Measurements from ENCODE around the gene LRIG1. TPM values are rescaled to one million over a fixed set of nuclear protein-coding genes. Genes with fewer than 3 reads are reported as not detected.

Gene LRIG1
- total and polyA plus RNA-seq, 3 experiments from 2014 or later, result 37.9 to 47.9 (median 38.2) TPM

GRCh38 chr3:66518126-66518525 lies 17.3 kb upstream of the LRIG1 start:
- Histone ChIP-seq H3K4me3 (ENCODE audit: low read length) (no peak overlapping the region), H3K9me3 (ENCODE audit: low read length) (no peaks in the 10 kb centered on the region), H3K27me3 (ENCODE audit: insufficient read depth, low read length, poor library complexity, severe bottlenecking) (no peaks in the 10 kb centered on the region), H3K36me3 (ENCODE audit: insufficient read depth, low read length) (no peaks in the 10 kb centered on the region), H3K4me1 (ENCODE audit: insufficient read depth, low read length) (no peaks in the 10 kb centered on the region), H3K27ac (ENCODE audit: low read depth, low read length) (no peak overlapping the region)
- no peaks in the 10 kb centered on the region for H3K36me3 Mint-ChIP-seq
- no peaks in the 10 kb centered on the region for H3K9me3 Mint-ChIP-seq
- no peak for DNase-seq
- ChIA-PET CTCF (interaction anchor here (0.7 kb wide), 1 partner anchor 19 kb away, joined by 3 read pairs; no protein-coding TSS in a partner anchor), POLR2A (no interaction called here)
- no peak overlapping the region for H3K27ac Mint-ChIP-seq
- no peaks in the 10 kb centered on the region for H3K4me1 Mint-ChIP-seq
- no peak overlapping the region for H3K4me3 Mint-ChIP-seq
- peaks cover under 1 to 2% of the 10 kb centered on the region in 2 donors for H3K27me3 Mint-ChIP-seq

GRCh38 chr3:66517241-66517640 lies 16.4 kb upstream of the LRIG1 start:
- H3K4me1 ChIP-seq (ENCODE audit: insufficient read depth, low read length), result no peaks in the 10 kb centered on the region
- DNase-seq, result no peak
- no peaks in the 10 kb centered on the region for H3K9me3 Mint-ChIP-seq
- CTCF ChIA-PET, result no interaction called here
- no peak overlapping the region for H3K27ac Mint-ChIP-seq
- H3K36me3 ChIP-seq (ENCODE audit: insufficient read depth, low read length), result no peaks in the 10 kb centered on the region
- no peaks in the 10 kb centered on the region for H3K27me3 ChIP-seq (ENCODE audit: insufficient read depth, low read length, poor library complexity, severe bottlenecking)
- no peak overlapping the region for H3K27ac ChIP-seq (ENCODE audit: low read depth, low read length)
- no peaks in the 10 kb centered on the region for H3K9me3 ChIP-seq (ENCODE audit: low read length)
- POLR2A ChIA-PET, result no interaction called here
- no peaks in the 10 kb centered on the region for H3K36me3 Mint-ChIP-seq
- H3K27me3 Mint-ChIP-seq, result peaks cover 2 to 7% of the 10 kb centered on the region in 2 donors
- H3K4me1 Mint-ChIP-seq, result no peaks in the 10 kb centered on the region
- H3K4me3 ChIP-seq (ENCODE audit: low read length), result no peak overlapping the region
- no peak overlapping the region for H3K4me3 Mint-ChIP-seq

GRCh38 chr3:66508461-66508860 lies 7.6 kb upstream of the LRIG1 start:
- Histone ChIP-seq H3K9me3 (ENCODE audit: low read length) (no peaks in the 10 kb centered on the region), H3K27ac (ENCODE audit: low read depth, low read length) (no peak overlapping the region), H3K36me3 (ENCODE audit: insufficient read depth, low read length) (no peaks in the 10 kb centered on the region), H3K4me1 (ENCODE audit: insufficient read depth, low read length) (no peaks in the 10 kb centered on the region), H3K27me3 (ENCODE audit: insufficient read depth, low read length, poor library complexity, severe bottlenecking) (no peaks in the 10 kb centered on the region), H3K4me3 (ENCODE audit: low read length) (no peak overlapping the region)
- Mint-ChIP-seq H3K4me3 (no peak overlapping the region), H3K27ac (no peak overlapping the region), H3K36me3 (no peaks in the 10 kb centered on the region), H3K4me1 (peaks cover under 1 to 12% (median 7%) of the 10 kb centered on the region in 3 donors), H3K27me3 (peaks cover 0 to 14% of the 10 kb centered on the region in 2 donors), H3K9me3 (no peaks in the 10 kb centered on the region)
- POLR2A ChIA-PET, result no interaction called here
- no peak for DNase-seq
- CTCF ChIA-PET, result no interaction called here

- H3K36me3 ChIP-seq (ENCODE audit: insufficient read depth, low read length), result no peaks in the 10 kb centered on the region
- peaks cover 4% of the 10 kb centered on the region for H3K4me1 ChIP-seq (ENCODE audit: insufficient read depth, low read length)
- H3K27me3 Mint-ChIP-seq, result peaks cover 0 to 10% of the 10 kb centered on the region in 2 donors
- no peaks in the 10 kb centered on the region for H3K9me3 Mint-ChIP-seq
- no peaks in the 10 kb centered on the region for H3K9me3 ChIP-seq (ENCODE audit: low read length)
- ChIA-PET POLR2A (no interaction called here), CTCF (no interaction called here)
- H3K27ac Mint-ChIP-seq, result no peak overlapping the region
- H3K4me3 ChIP-seq (ENCODE audit: low read length), result no peak overlapping the region
- no peak overlapping the region for H3K27ac ChIP-seq (ENCODE audit: low read depth, low read length)
- peaks cover 9 to 21% (median 15%) of the 10 kb centered on the region in 3 donors for H3K4me1 Mint-ChIP-seq
- no peaks in the 10 kb centered on the region for H3K36me3 Mint-ChIP-seq
- no peaks in the 10 kb centered on the region for H3K27me3 ChIP-seq (ENCODE audit: insufficient read depth, low read length, poor library complexity, severe bottlenecking)
- DNase-seq, result no peak
- H3K4me3 Mint-ChIP-seq, result no peak overlapping the region
Observed at GRCh38 chr3:66507423-66508260, 6.8 kb upstream of the LRIG1 start.

GRCh38 chr3:66506154-66506553 lies 5.3 kb upstream of the LRIG1 start:
- Histone ChIP-seq H3K4me3 (ENCODE audit: low read length) (no peak overlapping the region), H3K36me3 (ENCODE audit: insufficient read depth, low read length) (no peaks in the 10 kb centered on the region), H3K4me1 (ENCODE audit: insufficient read depth, low read length) (peaks cover 16% of the 10 kb centered on the region), H3K27ac (ENCODE audit: low read depth, low read length) (no peak overlapping the region), H3K9me3 (ENCODE audit: low read length) (no peaks in the 10 kb centered on the region), H3K27me3 (ENCODE audit: insufficient read depth, low read length, poor library complexity, severe bottlenecking) (no peaks in the 10 kb centered on the region)
- POLR2A ChIA-PET, result no interaction called here
- H3K27me3 Mint-ChIP-seq, result peaks cover 0 to 2% of the 10 kb centered on the region in 2 donors
- no peaks in the 10 kb centered on the region for H3K36me3 Mint-ChIP-seq
- CTCF ChIA-PET, result interaction anchor here (1.4 kb wide), 1 partner anchor 99 kb away, joined by 4 read pairs; no protein-coding TSS in a partner anchor
- no peaks in the 10 kb centered on the region for H3K9me3 Mint-ChIP-seq
- H3K4me3 Mint-ChIP-seq, result no peak overlapping the region
- peaks cover 22 to 33% (median 25%) of the 10 kb centered on the region in 3 donors for H3K4me1 Mint-ChIP-seq
- no peak for DNase-seq
- no peak overlapping the region for H3K27ac Mint-ChIP-seq

GRCh38 chr3:66504850-66505641 lies 4.2 kb upstream of the LRIG1 start:
- Histone ChIP-seq H3K4me1 (ENCODE audit: insufficient read depth, low read length) (peaks cover 16% of the 10 kb centered on the region), H3K27me3 (ENCODE audit: insufficient read depth, low read length, poor library complexity, severe bottlenecking) (no peaks in the 10 kb centered on the region), H3K4me3 (ENCODE audit: low read length) (no peak overlapping the region), H3K27ac (ENCODE audit: low read depth, low read length) (no peak overlapping the region), H3K36me3 (ENCODE audit: insufficient read depth, low read length) (no peaks in the 10 kb centered on the region), H3K9me3 (ENCODE audit: low read length) (no peaks in the 10 kb centered on the region)
- ChIA-PET POLR2A (no interaction called here), CTCF (no interaction called here)
- no peak for DNase-seq
- Mint-ChIP-seq H3K36me3 (no peaks in the 10 kb centered on the region), H3K4me3 (no peak overlapping the region), H3K27ac (no peak overlapping the region), H3K9me3 (no peaks in the 10 kb centered on the region), H3K27me3 (no peaks in the 10 kb centered on the region), H3K4me1 (peaks cover 24 to 35% (median 26%) of the 10 kb centered on the region in 3 donors)

GRCh38 chr3:66502981-66503380 lies 2.2 kb upstream of the LRIG1 start:
- Histone ChIP-seq H3K4me1 (ENCODE audit: insufficient read depth, low read length) (peaks cover 25% of the 10 kb centered on the region), H3K4me3 (ENCODE audit: low read length) (no peak overlapping the region)

More at GRCh38 chr3:66502981-66503380, 2.2 kb upstream of the LRIG1 start:
- no peak for DNase-seq
- Histone ChIP-seq H3K36me3 (ENCODE audit: insufficient read depth, low read length) (no peaks in the 10 kb centered on the region), H3K27me3 (ENCODE audit: insufficient read depth, low read length, poor library complexity, severe bottlenecking) (no peaks in the 10 kb centered on the region), H3K9me3 (ENCODE audit: low read length) (no peaks in the 10 kb centered on the region), H3K27ac (ENCODE audit: low read depth, low read length) (no peak overlapping the region)
- ChIA-PET CTCF (interaction anchor here (1.7 kb wide), 1 partner anchor 96 kb away, joined by 7 read pairs; no protein-coding TSS in a partner anchor), POLR2A (no interaction called here)
- Mint-ChIP-seq H3K4me3 (peak overlapping the region in 1 of 7 donors; percentile 94), H3K4me1 (peaks cover 44 to 56% (median 46%) of the 10 kb centered on the region in 3 donors), H3K36me3 (peaks cover 0 to 3% (median 0%) of the 10 kb centered on the region in 3 donors), H3K27ac (peak overlapping the region in 1 of 8 donors; percentile 44), H3K27me3 (no peaks in the 10 kb centered on the region), H3K9me3 (no peaks in the 10 kb centered on the region)

Data from CD8-positive, alpha-beta memory T cell (primary cell).